Activated CD8-positive, alpha-beta memory T cell treated with anti-CD3 and anti-CD28 coated beads for 1 hour (primary cell): ENCODE data around the gene ROS1.

Experiments
- DNase-seq, 2 donors: peaks; one replicate each; pipeline ENCODE4 v3.0.0-alpha.2; 2020; ENCODE audit warnings: low read depth in 1 of 2; ENCODE audit errors: extremely low read depth in 1 of 2

The ROS1 gene

GRCh38 chr6:117441824-117442264 lies 16.1 kb upstream of the ROS1 start:
- DNase-seq, result no peak

- DNase-seq, result no peak
Observed at GRCh38 chr6:117440706-117441525, 15.2 kb upstream of the ROS1 start.

- no peak for DNase-seq
Observed at GRCh38 chr6:117432273-117432672, 6.5 kb upstream of the ROS1 start.

- DNase-seq, result no peak
Observed at GRCh38 chr6:117423754-117424153, 2.0 kb downstream of the ROS1 start.

GRCh38 chr6:117418320-117418719 lies 7.4 kb downstream of the ROS1 start:
- no peak for DNase-seq

- no peak for DNase-seq
Observed at GRCh38 chr6:117417851-117418250, 7.9 kb downstream of the ROS1 start.

- DNase-seq, result no peak
Observed at GRCh38 chr6:117414770-117415169, 11.0 kb downstream of the ROS1 start.

- DNase-seq, result no peak
Observed at GRCh38 chr6:117411474-117411873, 14.3 kb downstream of the ROS1 start.

- no peak for DNase-seq
Observed at GRCh38 chr6:117409863-117410262, 15.9 kb downstream of the ROS1 start.

GRCh38 chr6:117409420-117409819 lies 16.3 kb downstream of the ROS1 start:
- DNase-seq, result no peak

GRCh38 chr6:117404548-117404947 lies 21.2 kb downstream of the ROS1 start:
- DNase-seq, result no peak

- DNase-seq, result no peak
Observed at GRCh38 chr6:117401799-117402198, 23.9 kb downstream of the ROS1 start.

- no peak for DNase-seq
Observed at GRCh38 chr6:117399924-117400323, 25.8 kb downstream of the ROS1 start.

GRCh38 chr6:117399126-117399525 lies 26.6 kb downstream of the ROS1 start:
- no peak for DNase-seq

- DNase-seq, result no peak
Observed at GRCh38 chr6:117397536-117398227, 28.1 kb downstream of the ROS1 start.

- no peak for DNase-seq
Observed at GRCh38 chr6:117396228-117396627, 29.5 kb downstream of the ROS1 start.

GRCh38 chr6:117395164-117395563 lies 30.6 kb downstream of the ROS1 start:
- DNase-seq, result no peak

GRCh38 chr6:117393045-117393444 lies 32.7 kb downstream of the ROS1 start:
- DNase-seq, result no peak

- DNase-seq, result no peak
Observed at GRCh38 chr6:117391874-117392583, 33.7 kb downstream of the ROS1 start.

- no peak for DNase-seq
Observed at GRCh38 chr6:117389227-117390057, 36.3 kb downstream of the ROS1 start.
